SK-N-SH treated with all-trans-retinoic acid at 6 μM for 48 hours (cell line): ENCODE data around the gene SLC44A3.

Experiments used
- ARNTL ChIP-seq: fragments of 450-650 bp; formaldehyde crosslinking; IDR thresholded peaks from 2 replicates; pipeline ENCODE4 v1.5.0; 2020; ENCODE audit warnings: low read depth, mild to moderate bottlenecking, moderate library complexity, borderline replicate concordance
- BACH2 ChIP-seq: fragments of 250-450 bp; sonication (Bioruptor Pico); IDR thresholded peaks from 2 replicates; pipeline ENCODE4 v1.9.0; 2021; ENCODE audit warnings: mild to moderate bottlenecking, borderline replicate concordance
- CSDC2 ChIP-seq: fragments of 250-450 bp; sonication (Bioruptor Pico); IDR thresholded peaks from 2 replicates; pipeline ENCODE4 v1.5.0; 2020; ENCODE audit warnings: mild to moderate bottlenecking, moderate library complexity
- ESRRG ChIP-seq: fragments of 250-450 bp; sonication (Bioruptor Pico); IDR thresholded peaks from 2 replicates; pipeline ENCODE4 v1.6.1; 2021; ENCODE audit warnings: mild to moderate bottlenecking
- GLIS3 ChIP-seq: fragments of 250-450 bp; sonication (Bioruptor Pico); IDR thresholded peaks from 2 replicates; pipeline ENCODE4 v1.5.0; 2020; ENCODE audit warnings: mild to moderate bottlenecking, moderate library complexity
- OSR1 ChIP-seq: fragments of 250-450 bp; sonication (Bioruptor Pico); IDR thresholded peaks from 2 replicates; pipeline ENCODE4 v1.8.0; 2022; ENCODE audit warnings: moderate library complexity, mild to moderate bottlenecking, inconsistent platforms
- PPARA ChIP-seq: fragments of 250-450 bp; sonication (Bioruptor Pico); IDR thresholded peaks from 2 replicates; pipeline ENCODE4 v1.5.0; 2020; ENCODE audit warnings: mild to moderate bottlenecking, borderline replicate concordance
- RARB ChIP-seq: fragments of 250-450 bp; sonication (Bioruptor Pico); IDR thresholded peaks from 2 replicates; pipeline ENCODE4 v1.8.0; 2021; ENCODE audit warnings: mild to moderate bottlenecking, moderate library complexity
- SNAI2 ChIP-seq: fragments of 250-450 bp; sonication (Bioruptor Pico); IDR thresholded peaks from 2 replicates; pipeline ENCODE4 v1.5.0; 2020; ENCODE audit warnings: mild to moderate bottlenecking, moderate library complexity
- ZC3H10 ChIP-seq: fragments of 250-450 bp; sonication (Bioruptor Pico); IDR thresholded peaks from 2 replicates; pipeline ENCODE4 v1.5.1; 2021; ENCODE audit warnings: mild to moderate bottlenecking, moderate library complexity
- ZNF8 ChIP-seq: fragments of 450-650 bp; formaldehyde crosslinking; IDR thresholded peaks from 2 replicates; pipeline ENCODE4 v1.5.0; 2020; ENCODE audit warnings: mild to moderate bottlenecking, moderate library complexity
- TF ChIP-seq, protein P1 (sequence below): fragments of 250-450 bp; sonication (Bioruptor Pico); IDR thresholded peaks from 2 replicates; pipeline ENCODE4 v1.5.1; 2020; ENCODE audit warnings: low read depth, mild to moderate bottlenecking, moderate library complexity
- TF ChIP-seq, protein P2 (sequence below): fragments of 250-450 bp; sonication (Bioruptor Pico); IDR thresholded peaks from 2 replicates; pipeline ENCODE4 v1.8.0; 2021; ENCODE audit warnings: low read depth, mild to moderate bottlenecking, moderate library complexity, borderline replicate concordance
- TF ChIP-seq, protein P3 (sequence below): fragments of 250-450 bp; sonication (Bioruptor Pico); IDR thresholded peaks from 2 replicates; pipeline ENCODE4 v1.8.0; 2020; ENCODE audit warnings: mild to moderate bottlenecking, moderate library complexity, borderline replicate concordance

DNA sequence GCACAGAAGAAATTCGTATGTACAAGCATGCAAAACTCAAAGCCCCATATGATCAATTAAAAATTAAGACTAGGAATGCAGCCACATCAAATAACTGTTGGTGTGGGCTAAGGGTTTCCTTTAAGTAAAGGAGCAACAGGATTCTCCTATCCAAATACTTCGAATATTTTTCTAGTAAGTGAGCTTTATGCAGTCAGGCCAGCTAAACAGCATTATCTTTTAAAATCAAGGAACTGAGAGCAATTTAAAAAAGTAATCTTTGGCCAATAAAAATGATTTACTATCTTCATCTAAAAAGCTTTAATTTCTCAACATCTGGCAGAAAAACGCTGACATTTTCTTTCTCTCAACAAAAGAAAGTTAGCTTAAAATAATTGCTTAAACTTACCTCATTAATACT lies 87.0 kb downstream of the SLC44A3 start:
- TF ChIP-seq RARB (no peak), SNAI2 (CRISPR knock-in tag) (no peak), CSDC2 (CRISPR knock-in tag) (no peak), ARNTL (CRISPR knock-in tag) (no peak), BACH2 (CRISPR knock-in tag) (no peak), ESRRG (CRISPR knock-in tag) (no peak), ZC3H10 (CRISPR knock-in tag) (no peak), ZNF8 (CRISPR knock-in tag) (no peak), OSR1 (CRISPR knock-in tag) (no peak), PPARA (CRISPR knock-in tag) (no peak), GLIS3 (CRISPR knock-in tag) (no peak)
- TF ChIP-seq, protein P1, sequence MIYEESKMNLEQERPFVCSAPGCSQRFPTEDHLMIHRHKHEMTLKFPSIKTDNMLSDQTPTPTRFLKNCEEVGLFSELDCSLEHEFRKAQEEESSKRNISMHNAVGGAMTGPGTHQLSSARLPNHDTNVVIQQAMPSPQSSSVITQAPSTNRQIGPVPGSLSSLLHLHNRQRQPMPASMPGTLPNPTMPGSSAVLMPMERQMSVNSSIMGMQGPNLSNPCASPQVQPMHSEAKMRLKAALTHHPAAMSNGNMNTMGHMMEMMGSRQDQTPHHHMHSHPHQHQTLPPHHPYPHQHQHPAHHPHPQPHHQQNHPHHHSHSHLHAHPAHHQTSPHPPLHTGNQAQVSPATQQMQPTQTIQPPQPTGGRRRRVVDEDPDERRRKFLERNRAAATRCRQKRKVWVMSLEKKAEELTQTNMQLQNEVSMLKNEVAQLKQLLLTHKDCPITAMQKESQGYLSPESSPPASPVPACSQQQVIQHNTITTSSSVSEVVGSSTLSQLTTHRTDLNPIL (CRISPR knock-in tag) = no peak
- TF ChIP-seq, protein P2, sequence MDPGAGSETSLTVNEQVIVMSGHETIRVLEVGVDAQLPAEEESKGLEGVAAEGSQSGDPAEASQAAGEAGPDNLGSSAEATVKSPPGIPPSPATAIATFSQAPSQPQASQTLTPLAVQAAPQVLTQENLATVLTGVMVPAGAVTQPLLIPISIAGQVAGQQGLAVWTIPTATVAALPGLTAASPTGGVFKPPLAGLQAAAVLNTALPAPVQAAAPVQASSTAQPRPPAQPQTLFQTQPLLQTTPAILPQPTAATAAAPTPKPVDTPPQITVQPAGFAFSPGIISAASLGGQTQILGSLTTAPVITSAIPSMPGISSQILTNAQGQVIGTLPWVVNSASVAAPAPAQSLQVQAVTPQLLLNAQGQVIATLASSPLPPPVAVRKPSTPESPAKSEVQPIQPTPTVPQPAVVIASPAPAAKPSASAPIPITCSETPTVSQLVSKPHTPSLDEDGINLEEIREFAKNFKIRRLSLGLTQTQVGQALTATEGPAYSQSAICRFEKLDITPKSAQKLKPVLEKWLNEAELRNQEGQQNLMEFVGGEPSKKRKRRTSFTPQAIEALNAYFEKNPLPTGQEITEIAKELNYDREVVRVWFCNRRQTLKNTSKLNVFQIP (CRISPR knock-in tag) = no peak
- TF ChIP-seq, protein P3, sequence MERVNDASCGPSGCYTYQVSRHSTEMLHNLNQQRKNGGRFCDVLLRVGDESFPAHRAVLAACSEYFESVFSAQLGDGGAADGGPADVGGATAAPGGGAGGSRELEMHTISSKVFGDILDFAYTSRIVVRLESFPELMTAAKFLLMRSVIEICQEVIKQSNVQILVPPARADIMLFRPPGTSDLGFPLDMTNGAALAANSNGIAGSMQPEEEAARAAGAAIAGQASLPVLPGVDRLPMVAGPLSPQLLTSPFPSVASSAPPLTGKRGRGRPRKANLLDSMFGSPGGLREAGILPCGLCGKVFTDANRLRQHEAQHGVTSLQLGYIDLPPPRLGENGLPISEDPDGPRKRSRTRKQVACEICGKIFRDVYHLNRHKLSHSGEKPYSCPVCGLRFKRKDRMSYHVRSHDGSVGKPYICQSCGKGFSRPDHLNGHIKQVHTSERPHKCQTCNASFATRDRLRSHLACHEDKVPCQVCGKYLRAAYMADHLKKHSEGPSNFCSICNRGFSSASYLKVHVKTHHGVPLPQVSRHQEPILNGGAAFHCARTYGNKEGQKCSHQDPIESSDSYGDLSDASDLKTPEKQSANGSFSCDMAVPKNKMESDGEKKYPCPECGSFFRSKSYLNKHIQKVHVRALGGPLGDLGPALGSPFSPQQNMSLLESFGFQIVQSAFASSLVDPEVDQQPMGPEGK = no peak
